ENCODE results near the gene PLPP1.

DNA sequence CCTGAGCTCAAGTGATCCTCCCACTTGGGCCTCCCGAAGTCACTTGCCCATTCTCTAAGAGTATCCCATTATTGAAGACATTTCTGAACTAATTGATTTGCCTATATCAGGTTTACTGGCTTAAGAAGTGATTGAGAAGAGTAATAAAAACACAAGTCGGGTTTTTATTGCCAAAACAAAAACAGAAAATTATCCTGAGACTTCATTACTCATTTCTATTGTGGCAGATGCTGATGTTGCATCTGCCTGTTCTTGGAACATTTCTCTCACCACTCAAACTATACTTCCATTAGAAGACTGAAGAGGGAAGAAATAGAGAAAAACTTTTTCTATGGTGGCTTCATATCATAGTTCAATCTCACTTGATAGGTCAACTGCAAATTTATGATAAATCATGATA, 41.9 kb upstream of the PLPP1 start:
- TF ChIP-seq, protein P1, sequence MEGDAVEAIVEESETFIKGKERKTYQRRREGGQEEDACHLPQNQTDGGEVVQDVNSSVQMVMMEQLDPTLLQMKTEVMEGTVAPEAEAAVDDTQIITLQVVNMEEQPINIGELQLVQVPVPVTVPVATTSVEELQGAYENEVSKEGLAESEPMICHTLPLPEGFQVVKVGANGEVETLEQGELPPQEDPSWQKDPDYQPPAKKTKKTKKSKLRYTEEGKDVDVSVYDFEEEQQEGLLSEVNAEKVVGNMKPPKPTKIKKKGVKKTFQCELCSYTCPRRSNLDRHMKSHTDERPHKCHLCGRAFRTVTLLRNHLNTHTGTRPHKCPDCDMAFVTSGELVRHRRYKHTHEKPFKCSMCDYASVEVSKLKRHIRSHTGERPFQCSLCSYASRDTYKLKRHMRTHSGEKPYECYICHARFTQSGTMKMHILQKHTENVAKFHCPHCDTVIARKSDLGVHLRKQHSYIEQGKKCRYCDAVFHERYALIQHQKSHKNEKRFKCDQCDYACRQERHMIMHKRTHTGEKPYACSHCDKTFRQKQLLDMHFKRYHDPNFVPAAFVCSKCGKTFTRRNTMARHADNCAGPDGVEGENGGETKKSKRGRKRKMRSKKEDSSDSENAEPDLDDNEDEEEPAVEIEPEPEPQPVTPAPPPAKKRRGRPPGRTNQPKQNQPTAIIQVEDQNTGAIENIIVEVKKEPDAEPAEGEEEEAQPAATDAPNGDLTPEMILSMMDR (conservative IDR thresholded peaks at IDR 0.05 in 1 of 2, IDR thresholded peaks at IDR 0.05 in 1 of 2; ENCODE audit: extremely low read depth in 1 of 2, insufficient read depth in 1 of 2, low read depth in 1 of 2, low read length in 2 of 2) = no peak
- no peak for TF ChIP-seq EZH2 (IDR thresholded peaks at IDR 0.05; ENCODE audit: borderline replicate concordance, low read length)

Data from mammary epithelial cell (primary cell).